Liver (tissue), 3 donors: ENCODE data around the gene RAD51B.

Experiments used
- HNF4G ChIP-seq: IDR thresholded peaks from 2 replicates; pipeline ENCODE4 v1.6.1; 2016; ENCODE audit warnings: antibody characterized with exemption
- RAD21 ChIP-seq, 2 donors: IDR thresholded peaks; 2 replicates each; pipeline ENCODE4 v1.6.1; 2016; ENCODE audit warnings: antibody characterized with exemption in 2 of 2, mild to moderate bottlenecking in 2 of 2
- RXRA ChIP-seq, 2 donors: IDR thresholded peaks; 2 replicates each; pipeline ENCODE4 v1.6.1; 2017 to 2018; ENCODE audit warnings: antibody characterized with exemption in 2 of 2, mild to moderate bottlenecking in 1 of 2
- SP1 ChIP-seq: IDR thresholded peaks from 2 replicates; pipeline ENCODE4 v1.6.1; 2018; ENCODE audit warnings: antibody characterized with exemption, mild to moderate bottlenecking
- TF ChIP-seq, protein P1 (sequence below): IDR thresholded peaks from 2 replicates; pipeline ENCODE4 v1.6.1; 2016; ENCODE audit warnings: antibody characterized with exemption
- TF ChIP-seq, protein P2 (sequence below): fragments of 150-350 bp; IDR thresholded peaks from 2 replicates; pipeline ENCODE4 v1.5.1; 2017; ENCODE audit warnings: improper control_type of control experiment, low read depth, low read length; ENCODE audit not compliant: missing input control
- TF ChIP-seq, protein P3 (sequence below): IDR thresholded peaks from 2 replicates; pipeline ENCODE4 v1.6.1; 2016; ENCODE audit warnings: antibody characterized with exemption, mild to moderate bottlenecking
- donor health status: healthy.
- donor health status: healthy.

DNA sequence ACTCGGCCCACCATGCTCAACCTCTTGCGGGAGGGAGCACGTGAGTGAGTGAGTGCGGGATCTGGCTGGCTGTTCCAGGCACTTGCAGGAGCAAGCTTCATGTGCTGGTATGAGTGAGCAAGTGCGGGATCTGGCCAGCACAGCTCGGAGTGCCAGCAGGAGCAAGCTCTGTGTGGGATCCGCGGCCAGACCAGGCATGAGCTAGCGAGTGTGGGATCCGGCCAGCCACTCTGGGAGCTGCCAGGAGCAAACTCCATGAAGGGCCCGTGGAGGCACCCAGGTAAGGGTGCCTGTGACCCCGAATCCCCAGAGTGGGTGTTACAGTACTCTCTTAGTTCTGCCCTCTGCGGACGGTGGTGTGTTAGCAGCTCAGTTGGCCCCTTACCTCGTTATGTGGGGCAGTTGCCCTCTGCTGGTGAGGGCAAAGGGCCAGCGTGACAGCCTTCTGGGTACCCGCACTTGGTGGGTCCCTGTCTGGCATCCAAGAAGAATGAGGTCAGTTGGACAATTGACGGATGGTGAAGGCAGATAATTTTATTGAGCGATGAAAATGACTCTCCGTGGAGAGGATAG lies 38.3 kb downstream of the RAD51B start:
- TF ChIP-seq, protein P1, sequence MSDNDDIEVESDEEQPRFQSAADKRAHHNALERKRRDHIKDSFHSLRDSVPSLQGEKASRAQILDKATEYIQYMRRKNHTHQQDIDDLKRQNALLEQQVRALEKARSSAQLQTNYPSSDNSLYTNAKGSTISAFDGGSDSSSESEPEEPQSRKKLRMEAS = no peak
- no peak for TF ChIP-seq SP1
- TF ChIP-seq, protein P2, sequence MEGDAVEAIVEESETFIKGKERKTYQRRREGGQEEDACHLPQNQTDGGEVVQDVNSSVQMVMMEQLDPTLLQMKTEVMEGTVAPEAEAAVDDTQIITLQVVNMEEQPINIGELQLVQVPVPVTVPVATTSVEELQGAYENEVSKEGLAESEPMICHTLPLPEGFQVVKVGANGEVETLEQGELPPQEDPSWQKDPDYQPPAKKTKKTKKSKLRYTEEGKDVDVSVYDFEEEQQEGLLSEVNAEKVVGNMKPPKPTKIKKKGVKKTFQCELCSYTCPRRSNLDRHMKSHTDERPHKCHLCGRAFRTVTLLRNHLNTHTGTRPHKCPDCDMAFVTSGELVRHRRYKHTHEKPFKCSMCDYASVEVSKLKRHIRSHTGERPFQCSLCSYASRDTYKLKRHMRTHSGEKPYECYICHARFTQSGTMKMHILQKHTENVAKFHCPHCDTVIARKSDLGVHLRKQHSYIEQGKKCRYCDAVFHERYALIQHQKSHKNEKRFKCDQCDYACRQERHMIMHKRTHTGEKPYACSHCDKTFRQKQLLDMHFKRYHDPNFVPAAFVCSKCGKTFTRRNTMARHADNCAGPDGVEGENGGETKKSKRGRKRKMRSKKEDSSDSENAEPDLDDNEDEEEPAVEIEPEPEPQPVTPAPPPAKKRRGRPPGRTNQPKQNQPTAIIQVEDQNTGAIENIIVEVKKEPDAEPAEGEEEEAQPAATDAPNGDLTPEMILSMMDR = no peak
- TF ChIP-seq HNF4G = no peak
- TF ChIP-seq RAD21 (IDR thresholded peaks at IDR 0.05) = no peak
- no peak for TF ChIP-seq RXRA (IDR thresholded peaks at IDR 0.05)
- TF ChIP-seq, protein P3, sequence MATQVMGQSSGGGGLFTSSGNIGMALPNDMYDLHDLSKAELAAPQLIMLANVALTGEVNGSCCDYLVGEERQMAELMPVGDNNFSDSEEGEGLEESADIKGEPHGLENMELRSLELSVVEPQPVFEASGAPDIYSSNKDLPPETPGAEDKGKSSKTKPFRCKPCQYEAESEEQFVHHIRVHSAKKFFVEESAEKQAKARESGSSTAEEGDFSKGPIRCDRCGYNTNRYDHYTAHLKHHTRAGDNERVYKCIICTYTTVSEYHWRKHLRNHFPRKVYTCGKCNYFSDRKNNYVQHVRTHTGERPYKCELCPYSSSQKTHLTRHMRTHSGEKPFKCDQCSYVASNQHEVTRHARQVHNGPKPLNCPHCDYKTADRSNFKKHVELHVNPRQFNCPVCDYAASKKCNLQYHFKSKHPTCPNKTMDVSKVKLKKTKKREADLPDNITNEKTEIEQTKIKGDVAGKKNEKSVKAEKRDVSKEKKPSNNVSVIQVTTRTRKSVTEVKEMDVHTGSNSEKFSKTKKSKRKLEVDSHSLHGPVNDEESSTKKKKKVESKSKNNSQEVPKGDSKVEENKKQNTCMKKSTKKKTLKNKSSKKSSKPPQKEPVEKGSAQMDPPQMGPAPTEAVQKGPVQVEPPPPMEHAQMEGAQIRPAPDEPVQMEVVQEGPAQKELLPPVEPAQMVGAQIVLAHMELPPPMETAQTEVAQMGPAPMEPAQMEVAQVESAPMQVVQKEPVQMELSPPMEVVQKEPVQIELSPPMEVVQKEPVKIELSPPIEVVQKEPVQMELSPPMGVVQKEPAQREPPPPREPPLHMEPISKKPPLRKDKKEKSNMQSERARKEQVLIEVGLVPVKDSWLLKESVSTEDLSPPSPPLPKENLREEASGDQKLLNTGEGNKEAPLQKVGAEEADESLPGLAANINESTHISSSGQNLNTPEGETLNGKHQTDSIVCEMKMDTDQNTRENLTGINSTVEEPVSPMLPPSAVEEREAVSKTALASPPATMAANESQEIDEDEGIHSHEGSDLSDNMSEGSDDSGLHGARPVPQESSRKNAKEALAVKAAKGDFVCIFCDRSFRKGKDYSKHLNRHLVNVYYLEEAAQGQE = no peak
